OCI-LY7 (cell line): ENCODE data around the gene ACSL6.

Experiments
- CTCF ChIP-seq: fragments of 200-600 bp; sonication (generic); conservative IDR thresholded peaks from 2 replicates; pipeline ENCODE4 v1.5.1; 2014; ENCODE audit warnings: mild to moderate bottlenecking, antibody characterized with exemption, low read length, moderate library complexity, mixed read lengths
- EZH2phosphoT487 ChIP-seq: fragments of 200-600 bp; sonication (generic); IDR thresholded peaks from 2 replicates; pipeline ENCODE4 v1.6.1; 2018; ENCODE audit warnings: low read depth, borderline replicate concordance, mild to moderate bottlenecking, mixed run types, antibody characterized with exemption, low read length, moderate library complexity, mixed read lengths

- TF ChIP-seq CTCF (no peak), EZH2phosphoT487 (no peak)
Measured at GRCh38 chr5:132057498-132058255, 46.2 kb upstream of the ACSL6 start.
